ENCODE data around the gene SYT3. TPM values are rescaled to one million over a fixed set of nuclear protein-coding genes. Genes with fewer than 3 reads are reported as not detected.

SYT3 gene
- total RNA-seq, 2 experiments from 2014 or later = 0.16 to 0.17 TPM

- Histone ChIP-seq H3K79me2 (ENCODE audit: insufficient read depth, low read depth, low read length) (no peaks in the 10 kb centered on the region), H3K36me3 (ENCODE audit: insufficient read depth, low read length) (no peaks in the 10 kb centered on the region), H2AFZ (ENCODE audit: low read length) (no peak overlapping the region), H3K9me2 (ENCODE audit: insufficient read depth, low read length) (no peaks in the 10 kb centered on the region), H3K4me3 (ENCODE audit: low read depth, low read length, poor library complexity, severe bottlenecking) (no peak overlapping the region), H3K27ac (ENCODE audit: low read depth, low read length, poor library complexity, severe bottlenecking) (no peak overlapping the region), H3K4me2 (ENCODE audit: low read length) (no peak overlapping the region), H3K4me1 (ENCODE audit: insufficient read depth, low read length, poor library complexity, severe bottlenecking) (peaks cover 22% of the 10 kb centered on the region), H3K9me3 (ENCODE audit: low read length) (no peaks in the 10 kb centered on the region), H4K20me1 (ENCODE audit: insufficient read depth, low read length) (no peaks in the 10 kb centered on the region)
- DNase-seq (ENCODE audit: low spot score) = no peak
- intact Hi-C loops (cut with micrococcal nuclease; ENCODE audit: unreplicated experiment) = no loop called here
- ChIA-PET POLR2A (no interaction called here), CTCF (ENCODE audit: unreplicated experiment) (no interaction called here)
- TF ChIP-seq CTCF (conservative IDR thresholded peaks at IDR 0.05; ENCODE audit: low read length) = no peak
- no peak for TF ChIP-seq EZH2phosphoT487 (IDR thresholded peaks at IDR 0.05; ENCODE audit: borderline replicate concordance, low read depth, low read length)
- BruUV-seq (replicated peaks) = no TSS peak
Observed at GRCh38 chr19:50651174-50651573, 11.5 kb upstream of the SYT3 start.

GRCh38 chr19:50649433-50650391 is 10.0 kb upstream of the SYT3 start, which contains the start of gene C19orf81:
Gene C19orf81, plus strand, starts transcription at chr19:50649445. Its CDS starts 0 bp downstream, at chr19:50649445.
- Histone ChIP-seq H3K9me3 (ENCODE audit: low read length) (no peaks in the 10 kb centered on the region), H3K9me2 (ENCODE audit: insufficient read depth, low read length) (no peaks in the 10 kb centered on the region), H3K27ac (ENCODE audit: low read depth, low read length, poor library complexity, severe bottlenecking) (no peak within 1 kb of the TSS), H3K36me3 (ENCODE audit: insufficient read depth, low read length) (no peaks in the 10 kb centered on the region), H3K4me2 (ENCODE audit: low read length) (0 out of 2 replicates have a peak within 1 kb of the TSS, but pooled peaks have one; percentile 27), H3K79me2 (ENCODE audit: insufficient read depth, low read depth, low read length) (no peaks in the 10 kb centered on the region), H2AFZ (ENCODE audit: low read length) (peak within 1 kb of the TSS; percentile 87), H3K4me3 (ENCODE audit: low read depth, low read length, poor library complexity, severe bottlenecking) (no peak within 1 kb of the TSS), H4K20me1 (ENCODE audit: insufficient read depth, low read length) (no peaks in the 10 kb centered on the region), H3K4me1 (ENCODE audit: insufficient read depth, low read length, poor library complexity, severe bottlenecking) (peaks cover 22% of the 10 kb centered on the region)
- ChIA-PET CTCF (ENCODE audit: unreplicated experiment) (no interaction called here), POLR2A (no interaction called here)
- intact Hi-C loops (cut with micrococcal nuclease; ENCODE audit: unreplicated experiment) = no loop called here
- peak; percentile 73 for DNase-seq (ENCODE audit: low spot score)
- no TSS peak for BruUV-seq (replicated peaks)
- TF ChIP-seq EZH2phosphoT487 (IDR thresholded peaks at IDR 0.05; ENCODE audit: borderline replicate concordance, low read depth, low read length) (no peak), CTCF (conservative IDR thresholded peaks at IDR 0.05; ENCODE audit: low read length) (no peak)

- Histone ChIP-seq H3K4me1 (ENCODE audit: insufficient read depth, low read length, poor library complexity, severe bottlenecking) (peaks cover 22% of the 10 kb centered on the region), H3K9me2 (ENCODE audit: insufficient read depth, low read length) (no peaks in the 10 kb centered on the region), H3K9me3 (ENCODE audit: low read length) (no peaks in the 10 kb centered on the region), H3K36me3 (ENCODE audit: insufficient read depth, low read length) (no peaks in the 10 kb centered on the region), H2AFZ (ENCODE audit: low read length) (peak overlapping the region; percentile 87; the same call in 1 of the 2 replicates), H3K27ac (ENCODE audit: low read depth, low read length, poor library complexity, severe bottlenecking) (no peak overlapping the region), H3K4me2 (ENCODE audit: low read length) (no peak overlapping the region), H3K4me3 (ENCODE audit: low read depth, low read length, poor library complexity, severe bottlenecking) (no peak overlapping the region), H3K79me2 (ENCODE audit: insufficient read depth, low read depth, low read length) (no peaks in the 10 kb centered on the region), H4K20me1 (ENCODE audit: insufficient read depth, low read length) (no peaks in the 10 kb centered on the region)
- no TSS peak for BruUV-seq (replicated peaks)
- intact Hi-C loops (cut with micrococcal nuclease; ENCODE audit: unreplicated experiment) = no loop called here
- ChIA-PET POLR2A (no interaction called here), CTCF (ENCODE audit: unreplicated experiment) (no interaction called here)
- TF ChIP-seq EZH2phosphoT487 (IDR thresholded peaks at IDR 0.05; ENCODE audit: borderline replicate concordance, low read depth, low read length) = no peak
- TF ChIP-seq CTCF (conservative IDR thresholded peaks at IDR 0.05; ENCODE audit: low read length) = no peak
- no peak for DNase-seq (ENCODE audit: low spot score)
Observed at GRCh38 chr19:50648659-50649058, 9.0 kb upstream of the SYT3 start.

Measured in OCI-LY7 (cell line).